ENCODE measurements around the gene FGD2. TPM values are rescaled to one million over a fixed set of nuclear protein-coding genes. Genes with fewer than 3 reads are reported as not detected.

FGD2 gene
- total and polyA plus RNA-seq, 9 of the 15 experiments (the other 6 are each of a cell fraction or from before 2014, with no cell fraction given) = 0.09 TPM; not detected in 8

DNA sequence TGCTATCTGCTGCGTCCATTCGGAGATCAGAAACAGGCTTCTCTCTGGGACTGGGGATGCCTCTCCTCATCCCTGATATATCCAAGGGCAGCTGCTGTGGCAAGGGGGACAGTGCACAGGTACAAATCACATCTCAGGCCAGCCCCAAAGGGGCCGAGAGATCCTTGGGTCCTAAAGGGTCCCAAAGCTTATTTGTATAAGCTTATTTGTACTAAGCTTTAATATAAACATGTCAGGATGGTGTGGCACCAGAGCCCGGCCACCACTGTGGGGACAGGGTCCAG, 45.3 kb downstream of the FGD2 start (continued):
- TF ChIP-seq MEF2D (tag; conservative IDR thresholded peaks at IDR 0.05; ENCODE audit: low read depth) (0 out of 2 replicates have a peak, but pooled peaks have one; percentile 2), ZNF707 (CRISPR knock-in tag; conservative IDR thresholded peaks at IDR 0.05) (no peak), L3MBTL2 (IDR thresholded peaks at IDR 0.05) (no peak), BCOR (IDR thresholded peaks at IDR 0.05) (no peak), FIP1L1 (IDR thresholded peaks at IDR 0.05; ENCODE audit: low read depth, low read length, poor library complexity, severe bottlenecking) (no peak), FUS (optimal IDR thresholded peaks at IDR 0.05; ENCODE audit: low read depth, low read length) (no peak), ZKSCAN8 (CRISPR knock-in tag; IDR thresholded peaks at IDR 0.05) (no peak), NR3C1 (CRISPR knock-in tag; IDR thresholded peaks at IDR 0.05) (no peak), ZFP1 (CRISPR knock-in tag; IDR thresholded peaks at IDR 0.05) (0 out of 2 replicates have a peak, but pooled peaks have one; percentile 2), TRIM28 (IDR thresholded peaks at IDR 0.05) (no peak), RCOR1 (IDR thresholded peaks at IDR 0.05; ENCODE audit: borderline replicate concordance in 1 of 2, low read depth in 2 of 2, low read length in 2 of 2) (no peak), CHD4 (IDR thresholded peaks at IDR 0.05; ENCODE audit: insufficient read depth, insufficient replicate concordance, low read depth, low read length, poor library complexity, severe bottlenecking) (peak; percentile 43), PHF8 (IDR thresholded peaks at IDR 0.05; ENCODE audit: borderline replicate concordance, low read length) (0 out of 2 replicates have a peak, but pooled peaks have one; percentile 1), HMG20A (CRISPR knock-in tag; conservative IDR thresholded peaks at IDR 0.05) (no peak), TEAD2 (tag; IDR thresholded peaks at IDR 0.05) (no peak), CBFA2T3 (IDR thresholded peaks at IDR 0.05) (peak; percentile 42; the same call in 1 of the 2 replicates), TBP (optimal IDR thresholded peaks at IDR 0.05; ENCODE audit: low read depth, low read length) (peak; percentile 15), ELF2 (CRISPR knock-in tag; IDR thresholded peaks at IDR 0.05) (no peak)
- TF ChIP-seq, protein P1, sequence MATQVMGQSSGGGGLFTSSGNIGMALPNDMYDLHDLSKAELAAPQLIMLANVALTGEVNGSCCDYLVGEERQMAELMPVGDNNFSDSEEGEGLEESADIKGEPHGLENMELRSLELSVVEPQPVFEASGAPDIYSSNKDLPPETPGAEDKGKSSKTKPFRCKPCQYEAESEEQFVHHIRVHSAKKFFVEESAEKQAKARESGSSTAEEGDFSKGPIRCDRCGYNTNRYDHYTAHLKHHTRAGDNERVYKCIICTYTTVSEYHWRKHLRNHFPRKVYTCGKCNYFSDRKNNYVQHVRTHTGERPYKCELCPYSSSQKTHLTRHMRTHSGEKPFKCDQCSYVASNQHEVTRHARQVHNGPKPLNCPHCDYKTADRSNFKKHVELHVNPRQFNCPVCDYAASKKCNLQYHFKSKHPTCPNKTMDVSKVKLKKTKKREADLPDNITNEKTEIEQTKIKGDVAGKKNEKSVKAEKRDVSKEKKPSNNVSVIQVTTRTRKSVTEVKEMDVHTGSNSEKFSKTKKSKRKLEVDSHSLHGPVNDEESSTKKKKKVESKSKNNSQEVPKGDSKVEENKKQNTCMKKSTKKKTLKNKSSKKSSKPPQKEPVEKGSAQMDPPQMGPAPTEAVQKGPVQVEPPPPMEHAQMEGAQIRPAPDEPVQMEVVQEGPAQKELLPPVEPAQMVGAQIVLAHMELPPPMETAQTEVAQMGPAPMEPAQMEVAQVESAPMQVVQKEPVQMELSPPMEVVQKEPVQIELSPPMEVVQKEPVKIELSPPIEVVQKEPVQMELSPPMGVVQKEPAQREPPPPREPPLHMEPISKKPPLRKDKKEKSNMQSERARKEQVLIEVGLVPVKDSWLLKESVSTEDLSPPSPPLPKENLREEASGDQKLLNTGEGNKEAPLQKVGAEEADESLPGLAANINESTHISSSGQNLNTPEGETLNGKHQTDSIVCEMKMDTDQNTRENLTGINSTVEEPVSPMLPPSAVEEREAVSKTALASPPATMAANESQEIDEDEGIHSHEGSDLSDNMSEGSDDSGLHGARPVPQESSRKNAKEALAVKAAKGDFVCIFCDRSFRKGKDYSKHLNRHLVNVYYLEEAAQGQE (IDR thresholded peaks at IDR 0.05; ENCODE audit: borderline replicate concordance) = no peak
- TF ChIP-seq, protein P1 (CRISPR knock-in tag; IDR thresholded peaks at IDR 0.05; ENCODE audit: low read depth) = no peak
- TF ChIP-seq, protein P2, sequence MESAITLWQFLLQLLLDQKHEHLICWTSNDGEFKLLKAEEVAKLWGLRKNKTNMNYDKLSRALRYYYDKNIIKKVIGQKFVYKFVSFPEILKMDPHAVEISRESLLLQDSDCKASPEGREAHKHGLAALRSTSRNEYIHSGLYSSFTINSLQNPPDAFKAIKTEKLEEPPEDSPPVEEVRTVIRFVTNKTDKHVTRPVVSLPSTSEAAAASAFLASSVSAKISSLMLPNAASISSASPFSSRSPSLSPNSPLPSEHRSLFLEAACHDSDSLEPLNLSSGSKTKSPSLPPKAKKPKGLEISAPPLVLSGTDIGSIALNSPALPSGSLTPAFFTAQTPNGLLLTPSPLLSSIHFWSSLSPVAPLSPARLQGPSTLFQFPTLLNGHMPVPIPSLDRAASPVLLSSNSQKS (CRISPR knock-in tag; IDR thresholded peaks at IDR 0.05) = 0 out of 2 replicates have a peak, but pooled peaks have one; percentile 18
